GM12878 (cell line): ENCODE results near the gene PHLDA3.

Experiments used
- BRCA1 ChIP-seq: IDR thresholded peaks from 2 replicates; pipeline ENCODE4 v1.6.1; 2011; ENCODE audit warnings: low read depth, low read length, improper control_type of control experiment
- CHD2 ChIP-seq: IDR thresholded peaks from 2 replicates; pipeline ENCODE4 v1.6.1; 2011; ENCODE audit warnings: low read depth, low read length, improper control_type of control experiment, borderline replicate concordance
- CREM ChIP-seq: IDR thresholded peaks from 2 replicates; pipeline ENCODE4 v1.6.1; 2014; ENCODE audit warnings: antibody characterized with exemption, low read depth
- EZH2 ChIP-seq: IDR thresholded peaks from 2 replicates; pipeline ENCODE4 v1.6.1; 2012; ENCODE audit warnings: low read depth, mild to moderate bottlenecking, control low read depth, inconsistent platforms, low read length, borderline replicate concordance; ENCODE audit not compliant: control insufficient read depth
- FOXM1 ChIP-seq: IDR thresholded peaks from 2 replicates; pipeline ENCODE4 v1.6.1; 2012; ENCODE audit warnings: low read depth, mild to moderate bottlenecking, inconsistent platforms, low read length, moderate library complexity
- HDAC6 ChIP-seq: fragments of 200-600 bp; sonication (generic); IDR thresholded peaks from one replicate; pipeline ENCODE4 v1.8.0; 2017; ENCODE audit warnings: antibody characterized with exemption; ENCODE audit not compliant: unreplicated experiment
- KDM1A ChIP-seq: fragments of 200-600 bp; sonication (generic); IDR thresholded peaks from 2 replicates; pipeline ENCODE4 v1.6.1; 2016; ENCODE audit warnings: borderline replicate concordance
- POLR2AphosphoS5 ChIP-seq: IDR thresholded peaks from 2 replicates; pipeline ENCODE4 v1.6.1; 2011; ENCODE audit warnings: mild to moderate bottlenecking, low read length, inconsistent platforms
- RAD21 ChIP-seq: IDR thresholded peaks from 2 replicates; pipeline ENCODE4 v1.6.1; 2011; ENCODE audit warnings: mild to moderate bottlenecking, low read depth, low read length, moderate library complexity; ENCODE audit not compliant: insufficient read depth
- SMARCA5 ChIP-seq: fragments of 450-650 bp; IDR thresholded peaks from 2 replicates; pipeline ENCODE4 v1.6.1; 2017; ENCODE audit warnings: mild to moderate bottlenecking
- YY1 ChIP-seq: IDR thresholded peaks from 2 replicates; pipeline ENCODE4 v1.6.1; 2011; ENCODE audit warnings: low read depth, mild to moderate bottlenecking, low read length
- TF ChIP-seq, protein P1 (sequence below), 3 experiments: IDR thresholded peaks in 2 of 3; conservative IDR thresholded peaks in 1 of 3; 2 replicates each; pipeline ENCODE4 v1.5.1; 2011; ENCODE audit warnings: low read depth in 3 of 3, low read length in 3 of 3, mild to moderate bottlenecking in 3 of 3, control low read depth in 2 of 3, moderate library complexity in 2 of 3, inconsistent platforms in 1 of 3, mixed read lengths in 1 of 3; ENCODE audit not compliant: control insufficient read depth in 2 of 3, insufficient read depth in 1 of 3; ENCODE audit errors: extremely low read depth in 1 of 3

DNA sequence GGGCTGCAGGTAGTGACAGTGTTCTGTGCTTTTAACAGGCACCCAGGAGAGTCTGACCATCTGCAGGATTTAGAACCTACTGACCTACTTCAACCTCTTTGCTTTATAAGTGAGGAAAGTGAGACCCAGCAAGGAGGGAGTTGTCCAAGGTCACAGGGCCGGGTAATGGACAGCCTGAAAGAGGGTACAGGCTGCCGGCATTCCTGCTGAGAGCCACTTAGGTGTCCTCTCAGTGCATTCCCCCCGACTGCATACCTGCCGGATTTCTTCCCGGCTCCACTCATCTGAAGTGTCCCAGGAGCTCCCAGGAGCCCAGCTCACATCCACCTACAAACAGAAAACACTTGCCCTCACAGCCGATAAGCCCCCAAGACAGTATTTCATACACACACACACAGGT lies 13.9 kb downstream of the PHLDA3 start:
- TF ChIP-seq CREM = no peak
- TF ChIP-seq CHD2 = no peak
- no peak for TF ChIP-seq KDM1A
- TF ChIP-seq, protein P1, sequence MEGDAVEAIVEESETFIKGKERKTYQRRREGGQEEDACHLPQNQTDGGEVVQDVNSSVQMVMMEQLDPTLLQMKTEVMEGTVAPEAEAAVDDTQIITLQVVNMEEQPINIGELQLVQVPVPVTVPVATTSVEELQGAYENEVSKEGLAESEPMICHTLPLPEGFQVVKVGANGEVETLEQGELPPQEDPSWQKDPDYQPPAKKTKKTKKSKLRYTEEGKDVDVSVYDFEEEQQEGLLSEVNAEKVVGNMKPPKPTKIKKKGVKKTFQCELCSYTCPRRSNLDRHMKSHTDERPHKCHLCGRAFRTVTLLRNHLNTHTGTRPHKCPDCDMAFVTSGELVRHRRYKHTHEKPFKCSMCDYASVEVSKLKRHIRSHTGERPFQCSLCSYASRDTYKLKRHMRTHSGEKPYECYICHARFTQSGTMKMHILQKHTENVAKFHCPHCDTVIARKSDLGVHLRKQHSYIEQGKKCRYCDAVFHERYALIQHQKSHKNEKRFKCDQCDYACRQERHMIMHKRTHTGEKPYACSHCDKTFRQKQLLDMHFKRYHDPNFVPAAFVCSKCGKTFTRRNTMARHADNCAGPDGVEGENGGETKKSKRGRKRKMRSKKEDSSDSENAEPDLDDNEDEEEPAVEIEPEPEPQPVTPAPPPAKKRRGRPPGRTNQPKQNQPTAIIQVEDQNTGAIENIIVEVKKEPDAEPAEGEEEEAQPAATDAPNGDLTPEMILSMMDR (IDR thresholded peaks at IDR 0.05 in 2 of 3, conservative IDR thresholded peaks at IDR 0.05 in 1 of 3; ENCODE audit: control insufficient read depth in 2 of 3, extremely low read depth in 1 of 3, insufficient read depth in 1 of 3, low read depth in 3 of 3, low read length in 3 of 3) = no peak
- TF ChIP-seq POLR2AphosphoS5 = no peak
- TF ChIP-seq YY1 = no peak
- TF ChIP-seq EZH2 = no peak
- no peak for TF ChIP-seq SMARCA5
- TF ChIP-seq FOXM1 = no peak
- TF ChIP-seq HDAC6 = no peak
- no peak for TF ChIP-seq BRCA1
- TF ChIP-seq RAD21 = no peak
